Measurements from ENCODE around the gene TMEM139. TPM values are rescaled to one million over a fixed set of nuclear protein-coding genes. Genes with fewer than 3 reads are reported as not detected.

Gene TMEM139
- 0.75 to 1.4 TPM (median 1.2 TPM) in 5 replicates for total RNA-seq (2022; extraction: Qiagen RNA extraction)

DNA sequence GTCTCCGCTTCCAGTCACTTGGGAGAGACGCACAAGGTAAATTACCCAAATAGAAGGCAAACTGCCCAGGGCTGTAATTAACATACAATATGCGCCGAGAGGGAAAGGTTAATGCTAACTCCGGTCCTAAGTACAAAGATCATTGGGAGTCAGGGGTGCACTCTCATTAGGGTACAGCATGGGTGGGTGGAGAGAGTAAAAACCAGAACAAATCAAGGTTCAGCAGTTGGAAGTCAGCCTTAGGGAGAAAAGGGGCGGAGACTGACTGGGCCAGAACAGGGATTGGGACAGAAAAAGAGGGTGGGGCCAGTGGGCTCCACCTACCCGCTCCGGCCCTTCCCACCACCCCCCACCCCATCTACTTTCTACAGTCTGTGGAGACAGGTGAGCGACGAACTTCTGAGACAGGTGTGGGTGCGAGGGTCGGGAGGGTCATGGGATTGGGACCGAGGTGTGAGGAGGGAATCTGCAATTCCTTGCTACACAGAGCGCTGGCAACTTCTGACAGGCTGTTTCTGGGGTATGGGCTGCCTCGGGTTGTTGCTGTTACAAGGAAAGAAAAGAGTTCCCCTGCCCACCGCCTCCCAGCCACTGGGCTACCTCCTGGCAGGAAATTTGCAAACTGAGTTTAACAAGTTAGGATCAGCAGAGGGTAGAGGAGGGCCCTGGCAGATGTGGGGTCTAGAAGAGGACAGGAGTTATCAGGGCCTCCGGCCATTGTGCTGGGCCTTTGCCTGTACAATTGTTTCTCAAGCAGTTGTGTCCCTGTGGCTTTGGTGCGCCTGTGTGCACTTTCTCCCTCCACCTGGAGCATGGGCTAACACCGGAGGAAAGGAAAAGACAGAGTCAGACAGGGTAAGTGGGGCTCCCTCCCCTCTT, at the start of gene TMEM139:
Gene TMEM139 (plus strand): TSS at position 368 of the 879 bp plus-strand sequence. CDS start 1,000 bp downstream, outside the sequence.

DNA sequence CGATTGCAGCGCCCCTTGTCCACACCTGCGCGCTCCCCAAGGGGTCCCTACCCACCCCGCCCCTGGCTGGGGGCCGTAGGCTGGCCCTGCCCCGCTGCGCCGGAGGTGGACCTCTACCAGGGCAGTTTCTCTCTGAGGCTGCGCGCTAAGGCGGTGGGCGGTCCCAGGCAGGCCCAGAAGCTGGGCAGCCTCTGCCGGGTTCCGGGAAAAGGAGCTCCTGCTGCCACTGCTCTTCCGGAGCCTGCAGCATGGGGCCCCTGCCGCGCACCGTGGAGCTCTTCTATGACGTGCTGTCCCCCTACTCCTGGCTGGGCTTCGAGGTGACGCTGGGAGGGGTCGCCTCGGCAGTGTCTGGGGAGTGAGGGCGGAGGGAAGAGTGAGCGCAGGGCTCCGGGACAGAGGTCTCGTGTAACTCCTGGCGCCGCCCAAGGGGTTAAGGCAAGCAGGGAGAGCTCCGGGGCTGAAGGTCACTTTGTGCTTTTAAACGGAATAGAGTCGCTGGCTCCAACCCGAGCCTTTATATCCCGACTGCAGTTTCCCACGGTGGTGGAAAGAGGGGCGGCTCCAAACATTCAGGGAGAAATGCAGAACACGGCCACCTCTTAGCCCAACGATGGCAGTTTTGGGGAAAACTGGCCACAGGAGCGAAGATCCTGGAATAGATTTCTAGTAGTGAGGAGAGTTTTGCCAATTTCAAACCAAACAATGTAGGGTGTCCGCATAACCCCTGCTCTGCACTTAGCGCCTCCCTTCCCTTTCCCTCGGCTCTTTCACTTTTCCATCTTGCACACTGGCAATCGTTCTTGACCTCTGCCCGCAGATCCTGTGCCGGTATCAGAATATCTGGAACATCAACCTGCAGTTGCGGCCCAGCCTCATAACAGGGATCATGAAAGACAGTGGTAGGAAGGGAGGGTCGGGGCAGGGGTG, 21.2 kb upstream of the TMEM139 start, which contains the start of gene GSTK1:
Gene GSTK1 (plus strand): TSS at position 176 of the 930 bp plus-strand sequence. CDS start 73 bp downstream, at position 249.

DNA sequence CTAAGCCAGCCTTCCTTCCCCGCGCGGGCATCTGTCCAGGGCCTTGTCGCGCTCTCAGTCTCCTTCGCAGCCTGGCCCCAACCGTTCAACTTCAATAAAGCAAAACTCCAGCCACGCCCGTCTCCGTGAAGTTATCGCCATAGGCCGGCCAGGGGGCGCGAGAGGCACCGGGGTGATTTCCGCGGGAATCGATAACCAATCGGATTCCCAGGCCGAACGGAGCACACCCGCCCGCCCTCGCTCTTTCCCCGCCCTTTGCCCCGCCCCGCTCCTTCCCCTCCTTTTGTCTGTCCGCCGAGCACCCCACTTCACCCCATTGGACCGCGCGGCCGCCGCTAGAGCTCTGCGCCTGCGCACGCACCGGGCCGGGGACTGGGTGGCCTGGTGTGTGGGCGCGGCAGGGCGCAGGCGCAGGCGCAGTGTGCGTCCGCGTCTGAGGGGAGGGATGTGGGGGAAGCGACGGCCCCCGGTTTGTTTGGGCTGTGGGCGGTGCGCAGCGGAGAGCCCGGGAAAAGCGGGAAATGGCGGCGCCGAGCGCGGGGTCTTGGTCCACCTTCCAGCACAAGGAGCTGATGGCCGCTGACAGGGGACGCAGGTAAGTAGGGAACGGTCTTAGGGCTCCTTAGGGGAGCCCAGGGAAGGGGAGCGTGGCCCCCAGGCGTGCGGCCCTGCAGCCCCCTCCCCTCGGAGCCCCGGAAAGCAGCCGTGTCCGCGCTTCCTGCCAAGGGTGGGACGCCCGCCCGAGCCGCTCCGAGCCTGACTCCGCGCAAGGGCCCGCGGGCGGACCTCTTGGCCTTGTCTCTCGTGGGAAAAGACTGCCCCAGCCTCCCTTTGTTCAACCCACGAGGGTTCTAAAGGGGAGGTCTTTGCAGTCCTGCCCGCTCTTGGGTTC, 3.4 kb downstream of the TMEM139 start, which contains the start of gene CASP2:
Gene CASP2 (plus strand): TSS at position 417 of the 892 bp plus-strand sequence. CDS start 105 bp downstream, at position 522.

DNA sequence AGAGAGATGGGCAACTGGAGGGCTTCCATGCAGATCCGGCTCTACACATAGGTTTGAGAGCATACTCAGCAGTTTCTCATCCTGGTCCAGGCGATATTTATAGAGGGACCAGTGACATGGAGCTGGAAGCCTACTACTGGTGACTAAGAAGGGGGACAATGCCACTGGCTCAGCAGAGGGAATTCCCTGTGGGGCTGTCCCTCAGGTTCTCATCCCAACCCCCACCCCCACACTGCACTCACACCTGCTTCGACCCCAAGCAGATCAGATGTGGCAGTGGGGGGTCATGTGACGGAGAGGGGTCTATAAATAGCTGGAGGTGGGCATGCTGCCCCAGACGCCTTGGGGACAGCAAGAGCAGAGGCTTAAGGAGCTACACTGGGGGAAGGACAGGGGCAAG, 31.0 kb downstream of the TMEM139 start, which contains the start of gene CLCN1:
Gene CLCN1 (plus strand): TSS at position 336 of the 400 bp plus-strand sequence. CDS start 102 bp downstream, outside the sequence.

Other genes with a start within 250 kb of the TMEM139 start
- not detected in 5 replicates for gene OR6V1, start 232.6 kb upstream of the TMEM139 start, total RNA-seq (2022; extraction: Qiagen RNA extraction)
- gene PIP, start 152.9 kb upstream of the TMEM139 start, total RNA-seq (2022; extraction: Qiagen RNA extraction), result 0.15 to 0.38 TPM (median 0.18 TPM) in 3 of 5 replicates, not detected in the others
- gene TAS2R39, start 101.5 kb upstream of the TMEM139 start, total RNA-seq (2022; extraction: Qiagen RNA extraction), result not detected in 5 replicates
- not detected in 5 replicates for gene TAS2R40, start 62.9 kb upstream of the TMEM139 start, total RNA-seq (2022; extraction: Qiagen RNA extraction)
- gene GSTK1, start 21.5 kb upstream of the TMEM139 start, total RNA-seq (2022; extraction: Qiagen RNA extraction), result 111 to 124 TPM (median 121 TPM) in 5 replicates
- 18.2 to 20.9 TPM (median 19.2 TPM) in 5 replicates for gene CASP2, start 3.4 kb downstream of the TMEM139 start, total RNA-seq (2022; extraction: Qiagen RNA extraction)
- 0.02 to 0.08 TPM (median 0.07 TPM) in 4 of 5 replicates, not detected in the other for gene CLCN1, start 31.2 kb downstream of the TMEM139 start, total RNA-seq (2022; extraction: Qiagen RNA extraction)
- gene FAM131B, start 77.8 kb downstream of the TMEM139 start, total RNA-seq (2022; extraction: Qiagen RNA extraction), result 0.34 to 0.53 TPM (median 0.49 TPM) in 5 replicates
- gene ZYX, start 96.4 kb downstream of the TMEM139 start, total RNA-seq (2022; extraction: Qiagen RNA extraction), result 158 to 195 TPM (median 189 TPM) in 5 replicates
- gene EPHA1, start 123.9 kb downstream of the TMEM139 start, total RNA-seq (2022; extraction: Qiagen RNA extraction), result 0.12 TPM in 1 of 5 replicates, not detected in the others
- gene TAS2R60, start 158.5 kb downstream of the TMEM139 start, total RNA-seq (2022; extraction: Qiagen RNA extraction), result not detected in 5 replicates
- gene TAS2R41, start 192.9 kb downstream of the TMEM139 start, total RNA-seq (2022; extraction: Qiagen RNA extraction), result not detected in 5 replicates

Measured in A549 treated with CORT108297 at 1 μM for 4 hours (cell line).